Measurements from ENCODE around the gene TRPM5. TPM values are rescaled to one million over a fixed set of nuclear protein-coding genes. Genes with fewer than 3 reads are reported as not detected.

TRPM5 gene
- total RNA-seq, 6 experiments from 2014 or later: not detected

DNA sequence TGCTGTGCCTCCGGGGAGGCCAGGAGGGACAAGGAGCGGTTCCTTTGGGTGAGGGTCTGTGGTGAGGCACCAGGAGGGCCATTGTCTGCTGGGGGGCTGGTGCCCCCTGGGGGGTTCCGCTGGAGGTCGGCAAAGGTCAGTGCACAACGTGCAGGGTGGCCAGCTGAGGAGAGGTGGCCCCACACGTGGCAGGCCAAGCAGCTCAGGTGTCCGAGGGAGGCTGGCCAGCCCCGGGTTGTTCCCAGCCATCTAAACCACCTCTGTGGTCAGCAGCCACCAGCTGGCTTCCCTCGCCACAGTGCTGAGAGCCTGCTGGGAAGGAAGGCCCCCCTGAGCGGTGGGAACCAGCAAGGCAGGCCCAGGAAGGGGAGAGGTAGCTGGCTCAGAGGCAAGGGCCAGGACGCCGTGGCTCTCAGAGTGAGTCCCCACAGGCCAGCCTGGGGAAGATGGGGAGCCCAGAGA, 39.5 kb downstream of the TRPM5 start:
- TF ChIP-seq, protein P1, sequence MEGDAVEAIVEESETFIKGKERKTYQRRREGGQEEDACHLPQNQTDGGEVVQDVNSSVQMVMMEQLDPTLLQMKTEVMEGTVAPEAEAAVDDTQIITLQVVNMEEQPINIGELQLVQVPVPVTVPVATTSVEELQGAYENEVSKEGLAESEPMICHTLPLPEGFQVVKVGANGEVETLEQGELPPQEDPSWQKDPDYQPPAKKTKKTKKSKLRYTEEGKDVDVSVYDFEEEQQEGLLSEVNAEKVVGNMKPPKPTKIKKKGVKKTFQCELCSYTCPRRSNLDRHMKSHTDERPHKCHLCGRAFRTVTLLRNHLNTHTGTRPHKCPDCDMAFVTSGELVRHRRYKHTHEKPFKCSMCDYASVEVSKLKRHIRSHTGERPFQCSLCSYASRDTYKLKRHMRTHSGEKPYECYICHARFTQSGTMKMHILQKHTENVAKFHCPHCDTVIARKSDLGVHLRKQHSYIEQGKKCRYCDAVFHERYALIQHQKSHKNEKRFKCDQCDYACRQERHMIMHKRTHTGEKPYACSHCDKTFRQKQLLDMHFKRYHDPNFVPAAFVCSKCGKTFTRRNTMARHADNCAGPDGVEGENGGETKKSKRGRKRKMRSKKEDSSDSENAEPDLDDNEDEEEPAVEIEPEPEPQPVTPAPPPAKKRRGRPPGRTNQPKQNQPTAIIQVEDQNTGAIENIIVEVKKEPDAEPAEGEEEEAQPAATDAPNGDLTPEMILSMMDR (IDR thresholded peaks at IDR 0.05): no peak
- Mint-ChIP-seq H3K36me3 (ENCODE audit: low read depth) (peaks cover 6% of the 10 kb centered on the region; the same call in 1 of the 2 replicates), H3K9me3 (no peaks in the 10 kb centered on the region), H3K4me3 (no peak overlapping the region; the same call in 1 of the 2 replicates), H3K4me1 (ENCODE audit: low read depth) (peaks cover 14% of the 10 kb centered on the region), H3K27ac (peak overlapping the region; percentile 16; the same call in 1 of the 2 replicates), H3K27me3 (ENCODE audit: insufficient read depth) (peaks cover 30% of the 10 kb centered on the region)
- no peak for DNase-seq

GRCh38 chr11:2402890-2403645, 41.2 kb downstream of the TRPM5 start:
- Mint-ChIP-seq H3K4me3 (peak overlapping the region; percentile 92; the same call in 1 of the 2 replicates), H3K4me1 (ENCODE audit: low read depth) (peaks cover 21% of the 10 kb centered on the region), H3K27ac (peak overlapping the region; percentile 40; the same call in 1 of the 2 replicates), H3K27me3 (ENCODE audit: insufficient read depth) (peaks cover 25% of the 10 kb centered on the region), H3K36me3 (ENCODE audit: low read depth) (peaks cover 6% of the 10 kb centered on the region; the same call in 1 of the 2 replicates), H3K9me3 (no peaks in the 10 kb centered on the region)
- DNase-seq: no peak
- TF ChIP-seq, protein P1 (IDR thresholded peaks at IDR 0.05): no peak

GRCh38 chr11:2402106-2402505, 42.2 kb downstream of the TRPM5 start:
- DNase-seq: no peak
- Mint-ChIP-seq H3K4me1 (ENCODE audit: low read depth) (peaks cover 21% of the 10 kb centered on the region), H3K4me3 (peak overlapping the region; percentile 92), H3K9me3 (no peaks in the 10 kb centered on the region), H3K27ac (peak overlapping the region; percentile 92; the same call in 1 of the 2 replicates), H3K36me3 (ENCODE audit: low read depth) (peaks cover 13% of the 10 kb centered on the region), H3K27me3 (ENCODE audit: insufficient read depth) (peaks cover 21% of the 10 kb centered on the region)
- TF ChIP-seq, protein P1 (IDR thresholded peaks at IDR 0.05): no peak

- Mint-ChIP-seq H3K36me3 (ENCODE audit: low read depth) (peaks cover 18% of the 10 kb centered on the region), H3K27ac (peak overlapping the region; percentile 92), H3K9me3 (no peaks in the 10 kb centered on the region), H3K27me3 (ENCODE audit: insufficient read depth) (peaks cover 21% of the 10 kb centered on the region), H3K4me3 (peak overlapping the region; percentile 92), H3K4me1 (ENCODE audit: low read depth) (peaks cover 21% of the 10 kb centered on the region)
- DNase-seq: no peak
- TF ChIP-seq, protein P1 (IDR thresholded peaks at IDR 0.05): peak; percentile 56; the same call in 1 of the 2 replicates
These were observed 42.8 kb downstream of the TRPM5 start for GRCh38 chr11:2401436-2401984.

GRCh38 chr11:2400762-2401435, 43.4 kb downstream of the TRPM5 start:
- peaks cover 18% of the 10 kb centered on the region for H3K36me3 Mint-ChIP-seq (ENCODE audit: low read depth)
- H3K27me3 Mint-ChIP-seq (ENCODE audit: insufficient read depth): peaks cover 20% of the 10 kb centered on the region
- peaks cover 21% of the 10 kb centered on the region for H3K4me1 Mint-ChIP-seq (ENCODE audit: low read depth)
- no peak for DNase-seq
- TF ChIP-seq, protein P1 (IDR thresholded peaks at IDR 0.05): no peak
- no peaks in the 10 kb centered on the region for H3K9me3 Mint-ChIP-seq
- peak overlapping the region; percentile 92 for H3K4me3 Mint-ChIP-seq
- peak overlapping the region; percentile 92 for H3K27ac Mint-ChIP-seq

Measured in HFFc6 (cell line).